Measurements from ENCODE around the gene FAM229B.
"Not testable (repeated sequence)": the region's sequence is repeated elsewhere in the genome, so short reads cannot be mapped to it uniquely, and the experiment has no call there.

The FAM229B gene

DNA sequence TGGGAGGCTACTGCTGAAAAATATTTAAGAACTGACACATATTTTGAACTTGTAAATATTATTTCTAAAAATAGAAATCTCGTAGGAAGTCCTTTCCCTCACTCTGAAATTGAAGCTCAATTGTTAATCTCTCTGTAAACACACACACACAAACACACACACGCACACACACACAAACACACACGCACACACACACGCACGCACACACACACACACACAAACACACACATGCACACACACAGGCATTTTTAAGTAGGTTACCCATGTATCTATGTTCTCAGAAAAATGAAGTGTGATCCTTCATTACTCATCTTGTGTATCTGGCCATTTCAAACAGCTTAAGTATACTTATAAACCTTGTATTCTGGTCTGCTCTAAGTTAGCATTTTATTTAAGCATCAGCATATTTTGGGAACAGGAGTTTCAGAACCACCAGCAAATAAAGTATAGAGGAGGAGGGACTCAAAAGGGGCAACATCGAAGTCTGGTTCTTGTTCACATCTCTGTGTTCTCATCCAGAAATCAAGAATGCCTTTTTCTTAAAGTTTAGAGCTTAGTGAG, 21.9 kb upstream of the FAM229B start:
- DNase-seq, result no peak

DNA sequence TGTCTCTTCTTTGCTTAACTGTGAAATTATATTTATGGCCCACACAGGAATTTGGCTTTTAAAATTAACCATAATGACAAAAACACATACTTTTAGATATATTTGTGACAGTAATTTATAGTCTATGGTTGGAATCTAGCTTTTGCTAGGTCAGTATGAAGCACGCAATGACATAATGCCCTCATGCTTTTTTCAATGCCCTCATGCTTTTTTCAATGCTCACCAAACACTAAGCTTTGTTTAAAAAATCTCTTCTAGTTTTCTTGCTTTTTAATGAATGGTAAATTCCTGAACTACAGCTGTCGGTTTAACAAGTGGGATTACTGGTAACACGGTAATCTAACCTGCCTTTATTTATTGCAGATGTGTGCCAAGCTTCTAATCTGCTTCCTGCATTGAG, 20.8 kb upstream of the FAM229B start:
- no peak for DNase-seq

DNA sequence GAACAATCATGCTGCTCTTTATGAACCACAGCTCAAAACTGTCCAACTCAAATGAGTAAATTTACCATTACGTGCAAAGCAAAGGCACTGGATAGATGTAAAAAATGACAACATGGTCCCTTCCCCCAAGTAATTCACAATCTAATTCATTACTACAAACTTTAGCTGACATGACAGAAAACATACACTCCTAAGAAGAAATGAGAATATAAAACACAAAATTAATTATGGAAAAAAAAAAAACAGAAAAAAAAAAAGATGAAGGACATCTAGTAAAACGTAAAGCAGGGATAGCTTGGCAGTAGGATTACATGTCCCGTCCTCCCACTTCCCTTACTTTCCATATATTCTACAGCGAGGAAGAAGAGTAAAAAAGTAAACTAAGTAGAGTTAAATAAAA, 5.8 kb upstream of the FAM229B start:
- no peak for DNase-seq

DNA sequence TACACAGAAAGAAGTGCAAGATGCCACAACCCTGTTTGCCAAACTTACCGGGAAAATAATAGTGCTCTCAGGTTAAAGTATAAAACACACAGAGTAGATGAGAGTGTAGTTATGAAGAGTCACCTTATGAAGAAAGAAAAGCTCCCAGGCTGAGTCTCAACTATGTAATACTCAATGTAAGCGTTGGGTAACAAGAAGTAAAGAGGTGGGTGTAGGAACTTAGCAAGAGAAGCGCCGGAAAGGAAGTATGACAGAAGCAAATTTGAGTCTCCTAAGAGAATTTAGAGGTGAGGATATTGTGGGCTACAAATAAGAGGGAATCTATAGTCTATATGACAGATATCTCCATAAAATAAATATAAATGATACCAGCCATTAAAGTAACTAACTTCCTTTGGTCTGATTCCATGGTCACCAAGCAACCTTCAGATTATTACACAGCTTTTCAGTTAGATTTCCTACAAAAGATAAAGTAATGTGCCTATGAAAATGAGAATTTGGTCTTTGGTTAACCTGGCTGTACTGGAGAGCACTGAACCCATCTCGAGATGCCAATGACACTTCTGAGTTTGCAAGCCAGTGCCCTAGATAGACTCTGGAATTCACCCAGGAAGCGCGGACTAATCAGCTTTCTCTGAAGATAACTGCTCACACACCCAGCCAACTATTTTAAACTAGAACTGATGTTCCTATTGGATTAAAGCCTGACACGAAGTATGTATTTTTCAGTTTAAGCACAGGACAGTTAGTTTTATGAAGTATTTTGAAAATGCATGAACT, 1.9 kb upstream of the FAM229B start:
- DNase-seq, result no peak

DNA sequence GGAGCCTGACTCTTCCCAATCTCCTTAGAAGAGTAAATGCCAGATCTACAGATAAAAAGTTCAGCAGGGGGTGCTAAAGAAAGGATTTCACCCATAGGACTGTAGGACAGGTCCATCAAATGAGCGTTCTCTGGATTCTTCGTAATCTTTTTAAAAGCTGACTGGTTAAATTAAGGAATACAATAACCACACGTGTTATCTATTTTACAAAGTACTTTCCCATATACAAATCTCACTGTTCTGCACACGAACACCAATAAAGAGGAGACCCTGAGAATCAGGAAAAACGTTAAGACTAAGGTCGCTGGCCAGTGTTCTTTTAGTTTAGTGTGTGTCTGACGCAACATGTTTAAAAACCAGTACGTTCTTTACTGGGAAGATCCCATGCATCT, 651 bp upstream of the FAM229B start:
- DNase-seq, result no peak

DNA sequence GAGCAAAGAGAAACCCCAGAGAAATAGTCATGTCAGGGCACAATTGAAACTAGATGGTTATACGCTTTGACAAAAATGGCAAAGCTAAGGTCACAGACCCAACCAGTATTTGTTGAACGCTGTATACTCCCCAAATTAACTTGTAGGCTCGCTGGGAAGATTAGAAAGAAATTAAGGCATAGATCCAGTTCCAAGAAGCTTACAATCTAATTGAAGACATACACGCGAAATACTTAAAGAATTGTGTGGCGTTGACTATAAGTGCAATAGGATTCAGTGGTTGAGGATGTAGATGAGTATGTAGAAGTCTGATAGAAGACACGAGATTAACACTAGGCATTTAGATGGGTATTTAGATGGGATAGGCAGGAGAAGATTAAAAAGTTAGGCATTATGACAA, 525 bp downstream of the FAM229B start:
- DNase-seq, result no peak

DNA sequence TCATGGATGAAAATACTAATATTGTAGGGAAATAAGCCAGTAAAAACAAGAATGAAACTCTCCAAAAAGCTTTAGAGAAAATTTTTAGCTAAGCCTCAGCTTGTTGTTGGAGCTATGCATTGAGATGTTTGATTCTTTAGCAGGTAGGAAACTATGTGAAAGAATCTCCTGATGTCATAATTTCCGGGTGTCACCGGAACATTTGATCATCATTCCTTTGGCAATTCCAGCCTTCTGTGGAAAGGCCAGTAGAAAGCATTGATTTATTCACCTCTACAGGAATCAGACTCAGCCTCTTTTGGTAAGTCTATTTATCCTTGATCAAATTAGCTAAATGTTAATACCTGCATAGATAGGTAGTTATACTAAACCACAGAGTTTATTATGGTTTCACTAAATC, 9.5 kb downstream of the FAM229B start:
- no peak for DNase-seq

DNA sequence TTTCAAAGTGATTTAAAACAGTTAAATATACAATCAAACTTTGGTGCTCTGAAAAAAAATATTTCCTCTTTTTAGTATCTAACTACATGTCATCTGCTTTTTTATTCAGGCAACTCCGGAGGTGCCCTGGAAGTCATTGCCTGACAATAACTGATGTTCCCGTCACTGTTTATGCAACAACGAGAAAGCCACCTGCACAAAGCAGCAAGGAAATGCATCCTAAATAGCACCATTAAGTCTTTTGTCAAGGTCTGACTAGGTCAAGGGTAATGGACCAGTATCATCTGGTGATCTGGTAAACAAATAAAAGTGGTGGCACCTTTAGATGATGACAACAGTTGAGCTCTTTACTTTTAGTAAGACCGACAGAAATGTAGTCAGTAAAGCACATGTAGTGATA, 13.2 kb downstream of the FAM229B start:
- DNase-seq, result no peak

DNA sequence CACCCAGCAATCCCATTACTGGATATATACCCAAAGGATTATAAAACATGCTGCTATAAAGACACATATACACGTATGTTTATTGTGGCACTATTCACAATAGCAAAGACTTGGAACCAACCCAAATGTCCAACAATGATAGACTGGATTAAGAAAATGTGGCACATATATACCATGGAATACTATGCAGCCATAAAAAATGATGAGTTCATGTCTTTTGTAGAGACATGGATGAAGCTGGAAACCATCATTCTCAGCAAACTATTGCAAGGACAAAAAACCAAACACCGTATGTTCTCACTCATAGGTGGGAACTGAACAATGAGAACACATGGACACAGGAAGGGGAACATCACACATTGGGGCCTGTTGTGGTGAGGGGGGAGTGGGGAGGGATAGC, 18.6 kb downstream of the FAM229B start:
- DNase-seq, result not testable (repeated sequence)

DNA sequence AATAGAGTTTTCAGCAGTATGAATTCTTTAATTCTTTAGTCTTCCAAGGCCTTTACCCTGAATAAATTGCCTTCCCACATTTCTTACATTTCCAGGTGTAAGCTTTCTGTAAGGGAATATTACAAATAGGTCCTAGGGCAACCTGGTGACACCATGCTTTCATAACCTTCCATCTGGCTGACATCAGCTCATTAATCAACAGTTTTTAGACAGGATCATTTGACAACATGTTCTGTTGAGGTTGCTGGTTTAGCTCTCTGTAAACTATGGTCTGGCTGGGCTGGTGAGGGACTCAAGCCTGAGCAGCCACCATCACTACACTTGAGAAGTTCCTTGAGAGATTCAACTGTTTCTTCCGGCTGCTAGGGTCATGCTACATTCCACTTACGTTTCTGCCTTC, 19.2 kb downstream of the FAM229B start:
- no peak for DNase-seq

DNA sequence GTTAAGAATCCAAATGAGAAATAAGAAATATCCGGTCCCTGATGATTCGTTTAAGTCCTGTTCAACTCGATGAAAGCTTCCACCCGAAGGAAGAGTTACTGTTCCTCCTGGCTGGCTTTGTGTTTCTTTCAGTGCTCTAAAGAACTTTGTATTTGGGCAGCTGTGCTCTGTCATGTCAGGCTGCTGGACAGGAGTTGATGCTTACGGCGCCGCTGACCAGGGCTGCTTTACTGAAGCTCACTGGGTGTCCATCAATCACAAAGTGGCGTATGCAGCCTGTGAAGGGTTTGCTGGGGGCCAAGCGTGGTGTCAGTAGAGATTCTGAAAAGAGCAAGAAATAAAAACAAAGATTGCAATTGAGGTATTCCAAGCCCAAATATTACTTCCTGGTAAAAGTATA, 21.9 kb downstream of the FAM229B start:
- DNase-seq, result no peak

DNA sequence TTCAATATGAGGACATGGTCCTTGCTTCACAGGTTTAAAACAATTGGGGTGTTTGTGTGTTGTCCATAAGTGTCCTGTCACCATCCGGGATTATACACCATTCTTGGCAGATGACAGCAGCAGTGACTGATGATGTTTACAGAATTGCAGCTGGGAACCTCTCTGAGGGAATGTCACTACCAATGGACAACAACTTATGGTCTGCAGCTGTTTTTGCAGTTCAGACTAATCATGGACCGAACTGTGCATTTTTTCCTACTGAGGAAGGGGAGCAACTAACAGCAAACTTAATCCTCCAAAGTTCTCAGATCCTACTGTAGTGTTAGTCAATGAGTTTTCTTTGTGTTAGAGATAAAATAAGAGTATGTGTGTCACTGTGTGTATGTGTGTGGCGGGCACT, 26.0 kb downstream of the FAM229B start:
- DNase-seq, result no peak

DNA sequence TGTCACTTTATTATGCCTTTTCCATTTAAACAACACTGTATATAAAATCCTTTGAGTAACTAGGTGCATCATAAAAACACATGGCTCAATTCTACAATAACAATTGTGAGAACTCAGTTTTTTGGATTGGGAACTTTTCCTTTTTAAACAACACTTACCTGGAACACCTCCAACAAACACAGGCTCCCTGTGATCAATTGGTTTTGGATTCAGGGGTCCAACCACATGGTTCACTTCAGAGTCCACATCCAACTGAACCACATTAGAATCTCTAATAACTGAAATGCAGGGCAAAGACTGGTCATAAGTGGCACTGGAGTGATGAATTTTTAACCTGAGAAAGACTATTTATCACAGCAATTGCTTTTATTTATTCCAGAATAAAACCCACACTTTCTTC, 26.5 kb downstream of the FAM229B start:
- no peak for DNase-seq

DNA sequence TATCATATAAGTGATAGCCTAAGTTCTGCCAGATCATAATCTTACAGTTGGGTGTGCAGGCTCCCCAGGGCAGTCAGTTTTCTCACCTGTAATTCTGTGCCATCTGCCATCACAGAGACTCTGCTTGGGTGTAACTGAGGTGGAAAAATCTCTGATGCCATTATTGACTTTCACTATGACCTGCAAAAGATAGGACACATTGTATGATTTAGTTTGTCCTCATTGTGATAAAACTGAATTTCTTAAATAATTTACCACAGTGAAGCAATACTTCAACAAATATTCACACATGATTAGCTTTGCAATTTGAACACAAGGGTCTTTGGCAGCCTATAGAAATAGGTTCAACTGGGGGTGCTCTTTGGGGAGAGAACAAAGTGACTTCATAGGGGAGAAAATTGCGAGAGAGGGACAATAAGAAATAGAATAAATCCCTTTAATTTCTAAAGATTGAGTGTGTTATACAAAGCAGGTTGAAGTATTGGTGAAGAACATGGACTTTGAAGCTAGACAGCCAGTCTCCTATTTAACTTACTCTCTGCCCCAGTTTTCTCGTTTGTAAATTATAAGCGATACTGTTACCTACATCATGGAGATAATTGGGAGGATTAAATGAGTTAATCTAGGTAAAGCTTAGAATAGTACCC, 27.3 kb downstream of the FAM229B start:
- DNase-seq, result no peak

DNA sequence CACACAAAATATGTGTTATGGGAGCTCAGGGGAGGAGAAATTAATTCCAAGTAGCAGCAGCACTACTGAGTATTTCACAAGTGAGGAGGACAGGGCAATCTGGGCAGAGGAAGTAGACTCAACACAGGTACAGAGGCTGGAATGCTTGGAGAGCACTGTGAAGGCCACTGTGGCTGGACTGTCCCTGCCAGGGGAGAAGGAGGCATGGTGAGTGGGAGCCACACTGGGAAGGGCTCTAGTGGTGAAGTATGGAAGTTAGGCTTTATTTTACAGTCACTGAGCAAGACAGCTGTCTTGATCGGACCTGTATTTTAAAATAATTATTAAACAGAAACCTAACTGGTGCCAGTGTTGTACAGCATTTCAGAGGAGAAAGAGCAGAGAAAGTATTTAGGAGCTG, 28.8 kb downstream of the FAM229B start:
- DNase-seq, result no peak

DNA sequence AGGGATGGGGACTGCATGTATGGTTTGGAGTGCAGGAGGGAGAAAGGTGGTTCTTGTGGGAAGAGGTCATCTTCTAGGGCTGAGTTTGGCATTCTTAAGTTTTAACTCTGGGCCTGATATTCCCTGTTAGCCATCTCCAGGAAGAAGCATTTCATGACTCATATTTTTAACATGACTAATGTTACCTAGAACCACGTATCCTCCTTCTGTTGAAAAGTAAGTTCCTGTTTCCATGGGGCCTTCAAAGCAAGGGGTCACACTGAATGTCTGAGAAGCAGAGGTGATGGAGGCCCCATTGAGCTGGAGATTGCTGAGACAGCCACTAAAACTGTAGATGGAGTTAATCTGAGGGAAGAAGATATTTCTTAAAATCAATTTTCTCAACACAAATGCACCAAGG, 30.2 kb downstream of the FAM229B start:
- no peak for DNase-seq

DNA sequence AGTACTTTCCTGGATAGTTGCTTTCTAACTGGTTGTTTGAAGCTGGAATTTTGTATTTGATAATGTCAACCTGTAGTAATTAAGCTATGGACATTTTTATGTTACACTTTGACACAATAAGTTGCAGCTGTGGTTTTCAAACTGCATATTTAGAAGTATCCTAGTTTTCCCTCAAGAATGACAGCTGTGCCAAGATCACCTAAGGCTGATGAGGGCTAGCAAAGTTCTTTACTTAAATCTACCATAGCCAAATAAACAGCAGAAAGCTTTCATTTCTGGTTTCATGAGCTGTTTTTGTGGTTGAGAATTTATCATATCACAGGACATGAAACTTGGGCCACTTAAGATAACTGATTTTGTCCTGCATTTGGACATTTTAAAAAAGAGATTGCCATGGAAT, 30.6 kb downstream of the FAM229B start:
- DNase-seq, result no peak

DNA sequence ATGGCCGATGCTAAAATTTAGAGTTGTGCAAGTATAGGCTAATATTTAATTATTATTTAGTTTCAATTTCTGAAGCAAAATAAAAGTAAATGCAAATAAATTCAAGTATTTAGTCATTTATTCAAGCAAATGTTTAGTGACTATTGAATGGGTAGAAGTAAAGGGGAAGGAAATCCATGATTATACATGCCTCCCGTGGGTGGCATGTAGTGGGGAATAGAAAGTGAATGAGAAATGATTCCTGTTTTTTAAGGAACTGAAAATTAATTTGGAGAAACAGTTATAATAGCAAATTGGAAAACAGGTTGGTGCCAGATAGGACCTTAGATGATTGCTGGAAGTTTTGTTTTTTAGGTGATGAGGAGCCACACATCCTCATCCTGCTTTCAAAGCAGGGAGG, 35.4 kb downstream of the FAM229B start:
- DNase-seq, result no peak

DNA sequence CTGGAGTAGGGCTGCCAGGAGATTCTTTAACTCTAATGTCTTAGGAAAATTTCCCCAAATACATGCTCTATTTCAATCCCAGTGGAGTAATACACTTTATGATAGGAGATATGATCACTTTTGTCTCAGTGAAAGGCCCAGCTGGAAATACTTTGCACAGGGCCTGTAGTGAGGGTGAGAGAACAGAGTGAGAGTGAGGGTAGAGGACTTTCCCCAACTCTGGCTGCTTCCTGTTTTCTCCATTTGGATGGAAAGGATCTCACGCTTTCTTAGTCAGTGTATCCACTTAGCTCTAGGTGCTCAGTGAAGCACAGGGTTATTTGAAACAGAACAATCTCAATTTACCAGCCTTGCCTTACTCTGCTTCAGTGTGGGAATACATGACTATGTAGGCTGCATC, 36.6 kb downstream of the FAM229B start:
- no peak for DNase-seq

DNA sequence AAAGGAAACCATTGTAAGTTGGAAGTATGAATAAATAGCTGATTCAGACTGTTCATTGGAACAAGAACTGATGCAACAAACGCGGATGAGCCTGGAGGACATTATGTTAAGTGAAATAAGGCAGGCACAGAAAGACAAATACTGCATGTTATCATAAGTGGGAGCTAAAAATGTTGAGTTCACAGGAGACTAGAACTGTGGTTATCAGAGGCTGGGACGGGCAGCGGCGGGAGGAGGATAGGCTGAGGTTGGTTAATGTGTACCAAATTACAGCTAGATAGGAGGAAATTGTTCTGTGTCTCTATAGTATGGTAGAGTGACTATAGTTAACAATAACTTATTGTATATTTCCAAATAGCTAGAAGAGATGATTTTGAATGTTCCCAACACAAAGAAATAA, 40.8 kb downstream of the FAM229B start:
- DNase-seq, result no peak

DNA sequence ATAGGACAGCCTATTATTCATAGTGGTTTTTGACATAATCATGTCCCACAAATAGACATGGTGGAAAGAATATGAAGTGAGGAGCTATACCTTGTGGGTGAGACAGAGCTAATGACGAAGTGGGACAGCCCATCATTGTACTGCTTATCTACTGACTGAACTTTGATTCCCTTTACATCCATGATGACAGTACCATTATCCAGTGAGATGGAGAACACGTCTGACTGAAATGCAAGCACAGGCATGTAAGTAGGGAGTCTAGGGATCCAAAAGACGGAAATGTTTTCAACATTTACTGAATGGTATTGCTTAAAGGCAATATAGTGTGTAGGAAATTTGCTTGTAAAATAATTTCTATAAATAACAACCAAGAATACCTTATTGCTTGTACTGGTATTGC, 43.5 kb downstream of the FAM229B start:
- no peak for DNase-seq

DNA sequence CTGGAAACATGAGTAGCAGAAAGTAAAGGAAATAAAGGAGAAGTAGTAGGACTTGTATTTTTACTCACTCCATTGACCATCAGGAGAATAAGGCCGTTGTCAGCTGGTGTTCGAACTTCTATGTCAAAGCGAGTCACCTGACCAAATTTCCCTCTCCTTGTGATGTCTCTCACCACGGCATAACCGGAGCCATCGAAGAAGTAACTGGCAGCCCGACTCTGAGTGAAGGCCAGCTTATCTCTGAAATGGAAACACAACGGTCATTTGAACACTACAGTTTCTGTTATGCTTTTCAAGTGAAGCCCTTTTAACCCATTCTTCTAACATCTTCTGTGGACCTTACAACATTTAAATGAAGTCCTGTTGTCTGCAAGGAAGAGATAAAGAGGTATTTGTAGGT, 51.7 kb downstream of the FAM229B start:
- no peak for DNase-seq

DNA sequence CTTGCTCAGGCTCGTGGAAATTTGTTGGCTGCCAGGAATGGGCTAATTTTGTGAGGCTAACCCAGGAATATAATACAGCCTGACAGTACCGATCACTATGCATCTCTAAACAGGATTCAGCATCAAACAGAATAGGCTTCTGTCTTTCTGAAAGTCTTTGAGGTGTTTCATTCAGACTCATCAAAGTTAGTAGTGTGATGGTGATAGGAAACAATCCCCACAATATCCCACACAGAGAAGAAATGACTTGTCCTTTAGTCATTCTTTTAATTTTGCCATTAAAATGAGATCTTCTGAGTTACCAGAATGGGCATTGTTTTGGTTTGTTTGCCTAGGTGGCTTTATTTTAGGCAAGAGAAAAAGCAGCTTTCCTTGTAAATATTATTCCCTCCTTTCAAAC, 54.3 kb downstream of the FAM229B start:
- no peak for DNase-seq

DNA sequence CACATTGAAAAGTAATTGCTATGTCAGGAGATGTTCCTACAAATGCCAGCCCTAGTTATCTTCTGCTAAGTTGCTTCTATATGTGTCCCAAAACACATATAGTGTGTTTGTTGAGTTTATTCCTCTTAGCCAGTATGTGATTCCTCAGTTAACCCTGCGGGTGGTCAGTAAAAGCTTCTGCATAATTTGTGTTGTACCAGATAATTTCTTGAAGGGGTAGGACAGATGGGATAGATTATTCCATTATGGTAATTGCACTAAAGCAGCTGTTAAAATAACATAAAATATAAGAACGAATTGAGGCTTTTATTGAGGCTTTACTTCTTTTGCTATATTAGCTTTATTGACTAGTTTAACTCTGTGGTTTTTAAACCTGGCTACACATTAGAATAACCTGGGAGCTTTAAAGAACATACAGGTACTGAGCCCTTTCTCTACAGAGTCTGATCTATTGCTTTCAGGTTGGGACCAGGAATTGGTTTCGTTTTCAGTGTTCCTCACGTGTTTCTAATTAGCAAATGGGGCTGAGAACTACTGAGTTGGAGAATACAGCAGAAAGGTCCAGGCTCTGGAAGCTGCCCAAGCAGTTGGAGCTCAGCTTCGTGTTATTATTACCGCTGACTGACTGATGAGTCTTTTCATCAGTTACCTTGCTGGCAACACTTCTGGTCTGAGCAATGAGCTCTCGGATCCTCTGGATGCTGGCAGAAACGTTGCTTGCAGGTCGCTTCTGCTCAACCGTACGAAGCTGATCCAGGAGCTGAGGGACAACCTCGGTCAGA, 56.9 kb downstream of the FAM229B start:
- DNase-seq, result no peak

All from activated CD4-positive, CD25-positive, alpha-beta regulatory T cell (primary cell).